ENCODE measurements around the gene GMCL1.
"Not testable (repeated sequence)": the region's sequence is repeated elsewhere in the genome, so short reads cannot be mapped to it uniquely, and the experiment has no call there.

Gene GMCL1

DNA sequence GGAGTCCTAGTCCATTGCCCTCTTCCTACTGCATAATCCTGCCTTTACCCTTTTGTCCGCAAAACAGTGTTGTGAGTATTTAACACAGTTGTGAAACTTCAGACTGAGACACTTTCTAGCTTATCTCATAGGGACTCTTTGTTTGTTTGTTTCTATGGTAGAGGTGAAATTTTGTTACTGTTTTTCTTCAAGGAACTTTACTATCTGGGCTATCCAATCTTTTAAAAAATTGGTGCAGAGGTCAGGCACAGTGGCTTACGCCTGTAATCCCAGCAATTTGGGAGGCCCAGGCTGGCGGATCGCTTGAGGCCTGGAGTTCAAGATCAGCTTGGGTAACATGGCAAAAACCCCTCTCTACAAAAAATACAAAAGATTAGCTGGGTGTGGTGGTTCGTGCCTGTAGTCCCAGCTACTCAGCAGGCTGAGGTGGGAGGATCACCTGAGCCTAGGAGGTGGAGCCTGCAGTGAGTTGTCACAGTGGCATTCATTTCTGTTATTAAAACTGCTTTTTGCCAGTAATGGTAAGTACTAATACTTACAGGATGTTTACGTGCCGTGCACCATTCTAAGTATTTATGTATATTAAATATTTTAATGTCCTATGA, 18.8 kb downstream of the GMCL1 start:
- no peak for DNase-seq

DNA sequence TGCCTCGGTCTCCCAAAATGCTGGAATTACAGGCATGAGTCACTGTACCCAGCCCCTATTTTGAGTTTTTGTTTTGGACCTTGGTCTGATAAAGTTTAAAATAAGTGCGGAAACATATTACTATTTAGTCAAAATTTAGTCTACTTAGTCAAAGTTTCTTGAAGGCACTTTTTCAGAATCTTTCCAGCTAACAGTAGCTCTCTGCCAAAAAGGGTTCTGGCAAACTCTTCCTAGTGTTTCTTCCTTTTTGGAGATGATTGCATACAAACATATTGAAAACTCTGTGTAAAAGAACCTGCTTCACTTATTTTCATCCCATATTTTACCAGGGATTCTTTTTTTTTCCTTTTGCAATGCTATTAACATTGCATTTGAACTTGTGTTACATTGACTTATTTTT, 28.8 kb downstream of the GMCL1 start:
- DNase-seq: no peak

DNA sequence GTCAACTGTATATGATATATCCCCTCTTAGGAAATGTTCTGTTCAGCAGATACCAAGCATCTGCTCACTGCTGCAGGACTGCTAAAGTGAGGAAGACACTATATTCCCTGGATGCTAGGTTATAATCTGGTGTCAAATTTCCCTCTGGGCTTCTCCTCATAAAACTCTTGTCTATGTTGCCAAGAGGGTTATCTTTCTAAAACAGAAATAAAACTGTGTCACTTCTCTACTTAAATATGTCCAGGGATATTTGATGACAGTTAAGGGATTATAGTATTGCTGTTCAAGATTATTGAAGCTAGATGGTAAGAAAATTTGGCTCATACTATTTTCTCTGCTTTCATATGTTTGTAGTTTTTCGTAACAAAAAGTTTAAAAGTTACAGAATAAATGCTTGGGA, 33.8 kb downstream of the GMCL1 start:
- DNase-seq: no peak

DNA sequence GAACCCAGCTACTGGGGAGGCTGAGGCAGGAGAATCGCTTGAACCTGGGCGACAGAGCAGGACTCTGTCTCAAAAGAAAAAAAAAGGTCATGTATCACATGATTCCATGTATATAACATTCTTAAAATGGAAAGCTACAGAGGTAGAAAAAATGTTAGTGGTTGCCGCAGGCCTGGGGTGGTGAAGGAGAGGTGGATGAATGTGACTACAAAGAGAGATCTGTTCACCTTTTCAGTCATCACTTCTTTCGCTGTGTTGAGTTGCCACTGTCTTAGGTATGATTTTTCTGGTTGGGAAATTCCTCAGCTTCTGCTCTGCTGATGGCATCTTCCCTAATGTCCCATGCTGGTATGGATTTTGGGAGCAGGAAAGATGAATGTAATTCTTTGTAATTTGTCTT, 59.0 kb downstream of the GMCL1 start:
- DNase-seq: no peak

DNA sequence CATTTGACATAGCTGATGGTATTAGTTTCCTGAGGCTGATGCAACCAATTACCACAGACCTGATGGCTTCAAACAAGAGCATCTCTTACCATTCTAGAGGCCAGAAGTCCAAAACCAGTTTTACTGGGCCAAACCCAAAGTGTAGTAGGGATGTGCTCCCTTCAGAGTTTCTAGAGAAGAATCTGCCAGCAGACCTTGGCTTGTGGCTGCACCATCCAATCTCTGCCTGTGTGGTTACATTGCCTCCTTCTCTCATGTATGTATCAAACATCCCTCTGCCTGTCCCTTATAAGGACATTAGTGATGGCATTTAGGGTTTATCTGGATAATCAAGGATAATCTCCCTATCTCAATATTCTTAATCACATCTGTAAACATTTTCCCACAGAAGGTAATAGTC, 59.8 kb downstream of the GMCL1 start:
- DNase-seq: no peak

DNA sequence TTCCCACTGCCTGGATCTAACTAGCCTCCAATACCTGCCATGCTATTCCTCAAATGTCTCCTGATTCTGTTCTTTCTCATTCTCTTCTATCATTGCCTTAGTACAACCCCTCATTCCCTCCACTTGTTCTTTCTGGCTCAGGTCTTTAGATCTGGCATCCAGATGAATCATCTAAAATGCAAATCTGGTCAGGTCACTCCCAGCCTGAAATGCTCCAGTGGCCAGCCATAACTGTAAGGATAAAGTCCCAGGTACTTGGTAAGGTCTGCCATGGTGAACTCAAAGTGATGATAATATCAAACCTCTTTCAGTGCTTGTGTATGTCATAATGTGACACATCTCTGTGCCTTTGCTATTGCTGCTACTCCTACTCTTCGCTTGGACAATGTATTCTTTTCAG, 61.4 kb downstream of the GMCL1 start:
- DNase-seq: no peak

DNA sequence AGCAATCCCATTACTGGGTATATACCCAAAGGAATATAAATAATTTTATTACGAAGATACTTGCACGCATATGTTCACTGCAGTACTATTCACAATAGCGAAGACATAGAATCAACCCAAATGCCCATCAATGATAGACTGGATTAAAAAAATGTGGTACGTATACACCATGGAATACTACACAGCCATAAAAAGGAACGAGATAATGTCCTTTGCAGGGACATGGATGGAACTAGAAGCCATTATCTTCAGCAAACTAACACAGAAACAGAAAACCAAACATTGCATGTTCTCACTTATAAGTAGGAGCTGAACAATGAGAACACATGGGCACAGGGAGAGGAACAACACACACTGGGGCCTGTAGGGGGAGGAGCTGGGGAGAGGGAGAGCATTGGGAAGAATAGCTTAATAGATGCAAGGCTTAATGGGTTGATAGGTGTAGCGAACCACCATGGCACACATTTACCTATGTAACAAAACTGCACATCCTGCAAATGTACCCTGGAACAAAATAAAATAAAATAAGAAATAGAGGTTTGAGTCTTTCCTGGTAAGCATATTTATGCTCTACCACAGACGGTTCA, 63.5 kb downstream of the GMCL1 start:
- not testable (repeated sequence) for DNase-seq

DNA sequence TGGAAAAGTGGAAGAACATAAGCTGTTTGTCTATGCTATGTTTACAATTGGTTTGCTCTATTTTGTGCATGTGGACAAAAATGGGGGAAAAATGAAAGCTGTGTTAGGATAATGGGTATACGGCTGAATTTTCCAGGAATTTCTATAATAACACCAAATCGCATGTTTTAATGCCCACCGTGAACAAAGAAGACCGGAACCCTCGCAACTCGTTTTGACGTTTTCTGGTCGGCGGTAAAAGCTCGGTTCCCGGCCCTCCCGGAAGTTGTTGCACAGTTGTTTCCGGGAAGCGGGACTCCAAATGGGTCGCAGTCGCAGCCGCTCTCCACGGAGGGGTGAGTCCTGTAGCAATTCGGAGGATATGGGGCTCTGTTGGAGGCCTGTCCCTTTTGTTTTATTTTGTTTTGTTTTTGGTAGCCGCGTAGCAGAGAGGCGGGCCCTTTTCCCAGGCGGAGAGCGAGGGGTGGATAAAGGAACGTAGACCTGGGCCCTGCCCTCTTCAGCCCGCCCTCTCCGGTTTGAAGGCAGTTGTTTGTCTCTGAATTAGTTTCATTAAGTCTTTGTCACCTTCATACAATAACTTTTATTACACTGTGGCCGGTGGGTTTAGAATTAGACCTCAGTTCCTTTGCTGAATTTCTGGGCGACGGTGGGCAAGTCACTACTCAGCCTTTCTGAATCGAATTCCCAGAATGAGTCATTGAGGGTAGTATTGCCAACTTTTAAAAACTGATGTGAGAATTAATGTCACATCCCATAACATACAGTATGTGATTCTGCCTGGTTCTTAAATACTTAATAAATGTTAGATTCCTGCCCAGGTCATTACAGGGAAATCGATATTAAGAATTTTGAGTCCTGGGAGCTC, 64.5 kb downstream of the GMCL1 start, which contains the start of gene SNRNP27:
SNRNP27 (plus strand) TSS at position 273 of the 868 bp plus-strand sequence; CDS start at position 302, 29 bp downstream.
- DNase-seq: peak; percentile 71 to 77

DNA sequence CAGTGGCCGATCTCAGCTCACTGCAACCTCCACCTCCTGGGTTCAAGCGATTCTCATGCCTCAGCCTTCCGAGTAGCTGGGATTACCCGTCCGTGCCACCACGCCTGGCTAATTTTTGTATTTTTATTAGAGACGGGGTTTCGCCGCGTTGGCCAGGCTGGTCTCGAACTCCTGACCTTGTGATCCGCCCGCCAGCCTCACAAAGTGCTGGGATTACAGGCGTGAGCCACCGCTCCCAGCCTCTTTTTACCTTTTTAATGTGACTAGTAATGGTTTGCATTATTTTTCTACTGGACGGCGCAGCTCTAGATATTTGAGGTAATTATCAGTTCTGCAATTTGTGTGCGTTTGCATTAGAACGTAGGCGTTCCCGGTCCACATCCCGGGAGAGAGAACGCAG, 65.3 kb downstream of the GMCL1 start:
- not testable (repeated sequence) for DNase-seq

DNA sequence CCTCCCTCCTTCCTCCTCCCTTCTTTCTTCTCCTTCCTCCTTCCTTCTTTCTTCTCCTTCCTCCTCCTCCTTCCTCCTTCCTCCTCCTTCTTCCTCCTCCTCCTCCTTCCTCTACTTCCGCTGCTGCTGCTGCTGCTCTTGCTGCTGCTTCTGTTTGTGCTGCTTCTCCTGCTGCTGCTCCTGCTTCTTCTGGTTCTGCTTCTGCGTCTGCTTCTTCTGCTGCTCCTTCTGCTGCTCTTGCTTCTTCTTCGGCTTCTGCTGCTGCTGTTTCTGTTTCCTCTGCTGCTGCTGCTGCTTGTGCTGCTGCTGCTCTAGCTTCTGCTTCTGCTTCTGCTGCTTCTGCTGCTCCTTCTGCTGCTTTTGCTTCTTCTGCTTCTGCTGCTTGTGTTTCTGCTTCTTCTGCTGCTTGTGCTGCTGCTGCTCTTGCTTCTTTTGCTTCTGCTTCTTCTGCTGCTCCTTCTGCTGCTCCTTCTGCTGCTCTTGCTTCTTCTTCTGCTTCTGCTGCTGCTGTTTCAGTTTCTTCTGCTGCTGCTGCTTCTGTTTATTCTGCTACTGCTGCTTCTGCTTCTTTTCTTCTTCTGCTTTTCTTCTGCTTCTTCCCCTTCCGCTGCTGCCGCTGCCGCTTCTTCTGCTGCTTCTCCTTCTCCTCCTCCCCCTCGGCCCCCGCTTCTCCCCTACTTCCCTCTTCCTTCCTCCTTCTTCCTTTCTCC, 72.9 kb downstream of the GMCL1 start:
- DNase-seq: peak in 1 of 2 experiments; percentile 2

DNA sequence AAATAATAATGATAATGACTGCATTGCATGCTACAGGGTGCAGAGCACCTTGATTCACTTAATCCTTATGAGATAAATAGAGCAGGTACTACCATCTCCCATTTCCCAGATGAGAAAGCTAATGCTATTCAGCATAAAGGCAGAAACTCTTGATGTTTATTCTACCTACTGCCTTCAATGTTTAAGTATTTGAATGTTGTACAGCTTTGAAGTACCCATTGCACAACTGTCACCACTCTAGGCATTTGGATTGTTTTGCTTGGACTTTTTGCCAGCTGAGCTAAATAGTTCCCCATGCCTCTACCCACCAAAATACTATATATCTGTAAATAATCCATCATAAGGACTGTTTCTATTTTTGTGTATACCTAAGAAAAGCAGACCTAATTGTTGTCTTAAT, 77.8 kb downstream of the GMCL1 start:
- no peak for DNase-seq

DNA sequence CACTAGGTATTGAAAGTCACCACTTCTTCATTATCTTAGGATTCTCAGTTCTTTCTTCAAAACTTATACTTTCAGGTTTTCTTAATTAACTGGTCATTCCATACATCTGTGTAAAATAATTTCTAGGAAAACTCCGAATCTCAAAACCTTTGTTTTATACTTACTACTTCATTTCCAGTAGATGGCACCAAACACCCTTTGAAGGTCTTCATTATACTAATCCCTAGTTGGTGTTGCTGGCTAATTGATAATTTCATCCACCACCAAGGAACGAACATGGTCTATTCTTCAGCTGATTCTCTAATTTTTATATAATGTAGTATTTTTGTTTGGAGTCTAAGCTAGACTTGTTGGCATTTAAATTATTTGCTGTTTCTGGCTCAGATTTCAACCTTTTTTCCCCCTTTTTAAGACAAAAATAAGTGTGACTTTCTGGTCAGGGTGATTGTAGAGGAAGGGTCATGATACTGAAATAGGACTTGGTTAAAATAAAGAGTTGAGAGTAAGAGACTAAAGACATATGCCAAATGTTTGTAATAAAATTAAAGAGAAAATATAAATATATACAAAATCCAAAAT, 82.6 kb downstream of the GMCL1 start:
- DNase-seq: no peak

DNA sequence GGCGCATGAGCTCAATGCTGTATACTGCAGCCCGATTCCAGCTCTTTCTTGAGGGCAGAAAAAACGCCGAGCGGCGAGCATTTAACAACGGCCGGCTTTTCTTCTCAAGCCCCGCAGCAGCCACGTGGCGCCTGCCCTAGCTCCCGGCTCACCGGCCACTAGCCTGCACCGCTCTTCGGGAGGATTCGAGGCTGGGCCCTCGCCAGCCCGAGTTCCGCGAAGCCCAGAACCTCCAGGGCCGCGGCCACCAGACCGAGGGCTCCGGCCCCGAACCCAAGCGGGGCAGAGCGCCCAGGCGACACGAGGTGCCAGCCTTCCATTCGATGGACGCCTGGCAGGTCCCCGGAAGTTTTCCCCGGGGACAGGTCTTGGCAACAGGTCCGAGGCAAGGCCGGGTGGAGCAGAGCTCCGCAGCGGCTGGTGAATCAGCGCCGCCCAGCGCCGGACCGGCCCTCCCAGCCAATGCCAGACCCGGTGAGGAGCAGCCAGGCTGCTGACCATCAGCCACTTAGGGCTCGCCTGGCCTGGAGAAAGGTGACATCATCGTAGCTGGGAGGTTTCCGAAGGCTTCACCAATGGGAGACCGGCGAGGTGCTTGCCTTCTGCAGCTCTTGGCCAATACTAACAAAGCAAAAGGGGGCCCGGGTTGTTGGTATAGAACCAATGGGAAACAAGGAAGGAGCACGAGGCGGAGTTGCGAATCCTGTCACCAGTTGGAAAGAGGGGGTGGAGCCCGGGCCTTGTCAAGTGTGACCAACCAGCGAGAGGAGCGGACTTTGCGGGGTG, 84.9 kb downstream of the GMCL1 start:
- DNase-seq: peak in 1 of 2 experiments; percentile 34

DNA sequence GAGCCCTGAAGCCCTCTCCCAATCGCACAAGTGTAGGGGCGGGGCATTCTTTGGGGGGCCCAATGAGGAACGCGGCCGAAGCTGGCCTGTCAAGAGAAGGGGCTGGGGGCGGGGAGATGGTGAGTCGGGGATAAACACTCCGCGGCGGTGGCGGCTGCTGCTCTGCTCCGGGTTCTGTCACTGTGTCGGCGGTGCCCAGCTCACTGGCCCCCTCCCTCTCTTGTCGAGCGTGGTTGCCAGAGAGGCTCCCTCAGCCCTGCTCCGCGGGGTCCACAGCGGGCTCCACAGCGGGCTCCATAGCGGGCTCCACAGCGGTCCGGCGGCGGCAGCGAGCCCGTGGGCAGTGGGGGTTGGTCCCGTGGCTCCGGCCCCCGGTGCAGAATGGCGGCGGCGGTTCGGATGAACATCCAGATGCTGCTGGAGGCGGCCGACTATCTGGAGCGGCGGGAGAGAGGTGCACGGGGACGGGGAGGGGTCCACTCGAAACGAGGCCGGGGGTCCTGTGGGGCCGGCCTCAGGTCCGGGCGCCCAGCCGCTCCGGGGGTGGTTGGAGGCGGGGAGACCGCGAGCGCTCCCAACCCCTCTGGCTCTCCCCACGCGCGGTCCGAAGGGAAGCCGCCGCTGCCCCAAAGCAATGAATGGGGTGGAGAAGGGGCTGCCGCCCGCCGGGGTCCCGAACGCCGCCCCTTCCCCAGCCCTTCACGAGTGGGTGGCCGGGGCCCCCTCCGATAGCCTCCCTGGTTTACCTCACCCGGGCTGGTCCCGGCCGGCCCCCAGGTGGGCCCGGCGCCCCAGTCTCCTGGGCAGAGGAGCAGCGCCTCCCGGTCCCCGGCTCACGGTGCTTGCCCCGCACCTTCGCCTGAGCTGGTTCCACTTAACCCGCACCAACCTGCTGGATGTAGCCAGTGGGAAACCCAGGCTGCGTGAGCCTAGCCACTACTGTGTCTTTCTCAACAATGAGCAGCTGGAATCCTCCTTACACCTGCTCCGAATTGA, 85.8 kb downstream of the GMCL1 start, which contains the start of gene MXD1:
MXD1 (plus strand) TSS at position 160 of the 996 bp plus-strand sequence; CDS start at position 382, 222 bp downstream.
- peak; percentile 100 for DNase-seq

DNA sequence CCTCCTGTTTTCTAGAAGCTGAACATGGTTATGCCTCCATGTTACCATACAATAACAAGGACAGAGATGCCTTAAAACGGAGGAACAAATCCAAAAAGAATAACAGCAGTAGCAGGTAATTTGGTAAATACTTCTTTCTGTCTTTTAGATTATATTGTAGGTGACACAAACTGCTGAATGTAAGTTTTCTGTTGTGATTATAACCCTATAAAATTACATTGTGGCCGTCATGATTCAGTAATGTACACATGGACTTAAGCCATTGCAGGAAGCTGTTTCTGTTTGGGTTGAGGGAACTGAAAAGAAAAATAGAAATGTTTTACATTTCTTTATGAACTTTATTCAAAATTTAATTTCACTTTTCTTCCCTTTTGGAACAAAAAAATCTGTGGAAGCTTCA, 86.6 kb downstream of the GMCL1 start:
- no peak for DNase-seq

DNA sequence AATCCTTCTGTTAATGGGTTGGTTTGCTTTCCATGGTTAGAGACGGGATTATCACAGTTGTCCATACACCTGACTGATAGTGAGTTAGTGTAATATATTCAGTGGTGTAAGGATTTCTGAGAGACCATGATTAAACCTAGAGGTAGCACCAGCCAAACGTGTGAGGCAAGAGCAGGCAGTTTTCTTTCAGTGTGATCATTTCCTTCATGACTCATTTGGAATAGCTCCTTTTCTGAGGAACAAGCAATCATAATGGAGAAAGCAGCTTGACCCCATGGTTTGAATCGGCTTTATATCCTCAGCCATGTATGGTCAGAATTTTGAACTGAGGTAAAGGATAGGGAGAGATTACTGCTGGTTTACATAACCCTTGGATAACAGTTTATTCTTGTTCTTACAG, 88.4 kb downstream of the GMCL1 start:
- DNase-seq: no peak

DNA sequence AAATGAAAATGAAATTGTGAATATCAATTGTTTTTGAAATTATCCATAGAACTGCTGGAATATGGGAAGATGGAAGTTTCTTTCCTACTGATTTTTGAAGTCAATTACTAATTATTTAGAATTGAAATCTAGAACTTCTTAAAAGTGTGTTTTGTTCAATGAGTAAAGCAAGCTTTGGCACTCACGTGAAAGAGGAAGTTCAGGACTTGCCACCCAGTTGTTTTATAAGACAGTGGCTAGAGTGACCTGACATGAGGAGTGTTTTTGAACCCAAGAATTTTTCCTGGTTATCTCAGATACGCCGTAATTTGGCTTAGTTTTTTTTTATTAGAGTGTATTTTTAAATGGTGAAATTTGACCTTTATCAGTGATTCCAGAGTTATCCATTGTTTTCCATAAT, 88.9 kb downstream of the GMCL1 start:
- no peak for DNase-seq

DNA sequence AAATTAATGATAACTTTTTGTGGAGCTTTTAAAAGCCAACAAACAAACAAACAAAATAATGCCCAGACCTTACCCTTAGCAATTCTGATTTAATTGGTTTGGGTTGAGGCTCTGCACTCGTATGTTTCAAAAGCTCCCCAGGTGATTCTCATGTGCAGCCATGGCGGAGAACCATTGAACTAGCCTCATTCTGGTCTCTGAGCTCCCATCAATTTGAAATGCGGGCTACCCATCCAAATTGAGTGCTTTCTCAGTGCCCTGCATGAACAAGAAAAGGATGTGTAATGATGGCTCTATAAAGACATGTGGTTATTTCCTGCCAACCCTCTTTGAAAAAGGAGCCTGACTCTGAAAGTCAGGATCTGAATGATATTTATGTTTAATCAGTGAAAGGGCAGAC, 93.7 kb downstream of the GMCL1 start:
- DNase-seq: no peak

DNA sequence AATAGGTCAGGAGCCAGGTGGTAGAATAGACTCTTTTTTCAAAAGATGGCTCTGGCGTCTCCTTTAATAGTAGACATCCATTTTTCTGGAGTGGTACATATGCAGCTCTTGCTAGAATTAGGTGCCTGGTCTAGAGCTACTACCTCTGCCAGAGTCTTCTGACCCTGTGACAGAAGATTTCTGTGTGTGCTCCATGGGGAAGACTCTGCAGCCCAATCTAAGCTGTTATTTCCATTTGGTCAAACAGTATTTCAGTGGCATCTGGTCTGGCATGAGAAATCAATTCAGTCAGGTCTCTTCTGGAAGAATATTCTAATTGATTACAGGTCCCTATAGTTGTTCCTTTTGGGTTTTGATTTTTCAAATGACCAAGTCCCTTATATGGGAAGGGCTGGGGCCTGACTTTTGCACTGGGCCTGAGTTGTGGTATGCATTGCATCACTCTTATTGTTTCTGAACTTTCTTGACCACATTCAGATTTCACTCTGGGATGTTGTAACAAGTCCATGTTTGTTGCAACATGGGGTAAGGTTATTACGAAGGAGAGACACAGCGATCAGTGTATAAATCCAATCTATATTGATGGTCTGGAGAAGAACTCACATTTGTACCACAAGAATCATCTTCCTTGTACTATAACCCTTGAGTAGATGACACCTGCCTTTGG, 97.5 kb downstream of the GMCL1 start:
- no peak for DNase-seq
